Right atrium auricular region (tissue), 2 donors: Measurements from ENCODE around the gene TFPT. TPM values are rescaled to one million over a fixed set of nuclear protein-coding genes. Genes with fewer than 3 reads are reported as not detected.

ENCODE experiments used
- DNase-seq: peaks from one replicate; pipeline ENCODE4 v3.0.0-alpha.2; 2019; ENCODE audit warnings: low spot score
- H3K27ac ChIP-seq, 2 donors: fragments of 200-600 bp; sonication (generic); 1 replicate in 1 of 2; 2 replicates in 1 of 2; pipeline ENCODE4 v1.5.1; 2016 to 2019
- H3K27me3 ChIP-seq, 2 donors: fragments of 200-600 bp; sonication (generic); one replicate each; pipeline versions ENCODE4 v1.5.1 to v1.6.0; 2017 to 2019
- H3K36me3 ChIP-seq: fragments of 200-600 bp; sonication (generic); one replicate; pipeline ENCODE4 v1.5.1; 2016
- H3K4me1 ChIP-seq, 2 donors: fragments of 200-600 bp; sonication (generic); one replicate each; pipeline versions ENCODE4 v1.5.1 to v1.6.0; 2017 to 2019
- H3K4me3 ChIP-seq, 2 donors: fragments of 200-600 bp; sonication (generic); 1 replicate in 1 of 2; 2 replicates in 1 of 2; pipeline ENCODE4 v1.5.1; 2017 to 2019; ENCODE audit warnings: mild to moderate bottlenecking in 1 of 2, moderate library complexity in 1 of 2
- H3K9me3 ChIP-seq, 2 donors: fragments of 200-600 bp; sonication (generic); one replicate each; pipeline ENCODE4 v1.5.1; 2019
- CTCF ChIP-seq, 2 donors: fragments of 200-600 bp; sonication (generic); IDR thresholded peaks; one replicate each; pipeline ENCODE4 v1.5.1; 2019; ENCODE audit warnings: antibody characterized with exemption in 2 of 2
- total RNA-seq, 2 donors: library from RNA; depleted of rRNA; stranded (reverse); fragments of >200 nt; gene quantifications; one replicate each; pipeline ENCODE4 v1.1.0, GENCODE V29; 2016

TFPT gene
- total RNA-seq, 2 donors from 2014 or later: 10.2 to 19.6 TPM

DNA sequence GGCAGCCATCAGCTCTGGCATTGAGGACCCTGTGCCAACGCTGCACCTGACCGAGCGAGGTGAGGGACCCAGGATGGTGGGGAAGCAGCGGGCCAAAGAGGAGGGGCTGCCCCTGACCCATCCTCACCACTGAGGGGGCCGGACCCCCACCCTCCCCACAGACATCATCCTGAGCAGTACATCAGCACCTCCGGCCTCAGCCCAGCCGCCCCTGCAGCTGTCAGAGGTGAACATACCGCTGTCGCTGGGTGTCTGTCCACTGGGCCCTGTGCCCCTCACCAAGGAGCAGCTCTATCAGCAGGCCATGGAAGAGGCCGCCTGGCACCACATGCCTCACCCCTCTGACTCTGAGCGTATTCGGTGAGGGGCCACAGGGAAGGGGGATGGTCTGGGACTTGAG lies 36.8 kb upstream of the TFPT start:
- H3K27ac ChIP-seq: no peak overlapping the region
- H3K36me3 ChIP-seq: peaks cover 99% of the 10 kb centered on the region
- no peak overlapping the region for H3K4me3 ChIP-seq

GRCh38 chr19:54151362-54152035 lies 36.0 kb upstream of the TFPT start:
- Histone ChIP-seq H3K27ac (no peak overlapping the region), H3K36me3 (peaks cover 99% of the 10 kb centered on the region), H3K4me3 (no peak overlapping the region), H3K9me3 (no peaks in the 10 kb centered on the region), H3K27me3 (no peaks in the 10 kb centered on the region), H3K4me1 (peaks cover 0 to 30% of the 10 kb centered on the region in 2 donors)
- no peak for DNase-seq
- TF ChIP-seq CTCF (IDR thresholded peaks at IDR 0.05): no peak

More for the DNA sequence above, 36.8 kb upstream of the TFPT start:
- no peak for TF ChIP-seq CTCF (IDR thresholded peaks at IDR 0.05)
- Histone ChIP-seq H3K4me1 (peaks cover 0 to 22% of the 10 kb centered on the region in 2 donors), H3K9me3 (no peaks in the 10 kb centered on the region), H3K27me3 (no peaks in the 10 kb centered on the region)
- DNase-seq: no peak

DNA sequence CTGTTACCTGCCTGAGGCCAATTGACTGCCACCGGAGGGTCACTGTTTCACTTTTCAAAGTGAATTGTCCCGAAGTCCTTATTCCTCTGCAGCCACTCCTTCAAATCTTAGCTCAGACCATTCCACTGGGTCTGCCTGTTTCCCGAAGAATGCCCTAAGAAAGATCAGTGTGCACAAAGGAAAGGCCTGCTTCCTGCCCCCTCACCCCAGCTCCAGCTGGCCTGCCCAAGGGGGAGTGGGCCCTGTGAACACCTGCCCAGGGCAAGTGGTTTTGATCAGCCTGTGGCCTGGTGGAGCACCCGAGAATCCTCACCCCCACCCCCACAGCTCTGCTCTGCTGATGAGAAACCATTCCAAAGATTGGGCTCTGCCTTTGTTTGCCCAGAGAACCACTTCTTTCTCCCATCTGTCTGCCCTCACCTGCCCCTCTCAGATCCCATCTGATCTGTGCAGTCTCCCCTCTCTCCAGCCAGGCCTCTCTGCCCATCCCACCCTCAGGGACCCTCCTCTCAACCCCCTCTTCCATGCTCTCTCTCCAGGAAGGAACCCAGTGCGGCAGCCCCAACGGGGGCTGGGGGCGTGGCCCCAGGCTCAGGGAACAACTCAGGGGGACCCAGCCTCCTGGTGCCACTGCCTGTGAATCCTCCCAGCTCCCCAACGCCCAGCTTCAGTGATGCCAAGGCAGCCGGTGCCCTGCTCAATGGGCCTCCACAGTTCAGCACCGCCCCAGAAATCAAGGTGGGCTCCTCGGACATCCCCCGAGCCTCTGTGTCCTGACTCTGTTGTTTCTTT lies 33.8 kb upstream of the TFPT start:
- Histone ChIP-seq H3K9me3 (no peaks in the 10 kb centered on the region), H3K4me1 (peaks cover 0 to 30% of the 10 kb centered on the region in 2 donors), H3K27ac (no peak overlapping the region), H3K36me3 (peaks cover 99% of the 10 kb centered on the region), H3K4me3 (no peak overlapping the region), H3K27me3 (no peaks in the 10 kb centered on the region)
- TF ChIP-seq CTCF (IDR thresholded peaks at IDR 0.05): no peak
- DNase-seq: no peak

GRCh38 chr19:54148158-54148557 lies 32.7 kb upstream of the TFPT start:
- DNase-seq: no peak
- H3K36me3 ChIP-seq: peaks cover 99% of the 10 kb centered on the region
- H3K9me3 ChIP-seq: no peaks in the 10 kb centered on the region
- no peak overlapping the region for H3K27ac ChIP-seq
- no peak overlapping the region for H3K4me3 ChIP-seq
- peaks cover 0 to 22% of the 10 kb centered on the region in 2 donors for H3K4me1 ChIP-seq
- no peaks in the 10 kb centered on the region for H3K27me3 ChIP-seq
- no peak for TF ChIP-seq CTCF (IDR thresholded peaks at IDR 0.05)

DNA sequence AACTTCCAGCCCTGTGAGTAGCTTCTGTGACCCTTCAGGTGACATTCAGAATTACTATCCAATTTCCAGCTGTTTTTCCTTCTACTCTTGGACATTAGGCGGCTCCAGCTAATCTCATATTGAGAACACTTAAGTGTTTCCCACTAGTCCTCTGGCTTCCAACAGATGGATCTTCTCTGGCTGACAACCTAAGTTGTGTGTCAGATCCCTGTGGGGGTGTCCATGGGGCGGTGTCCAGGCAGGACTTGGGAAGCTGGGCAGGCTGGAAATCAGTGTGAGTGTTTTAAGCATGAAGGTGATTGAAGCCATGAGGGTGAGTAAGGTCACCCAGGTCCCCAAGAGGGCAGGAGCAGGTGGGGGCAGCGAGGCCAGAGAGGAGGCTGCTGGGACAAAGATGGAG lies 32.2 kb upstream of the TFPT start:
- DNase-seq: no peak
- H3K9me3 ChIP-seq: no peaks in the 10 kb centered on the region
- TF ChIP-seq CTCF (IDR thresholded peaks at IDR 0.05): no peak
- H3K27me3 ChIP-seq: no peaks in the 10 kb centered on the region
- H3K27ac ChIP-seq: no peak overlapping the region
- peaks cover 99% of the 10 kb centered on the region for H3K36me3 ChIP-seq
- no peak overlapping the region for H3K4me3 ChIP-seq
- H3K4me1 ChIP-seq: peaks cover 0 to 19% of the 10 kb centered on the region in 2 donors
